Upper lobe of left lung (tissue), 6 donors: ENCODE results near the gene CTU1. TPM values are rescaled to one million over a fixed set of nuclear protein-coding genes. Genes with fewer than 3 reads are reported as not detected.

Source experiments
- ATAC-seq, 2 donors: fragments of 200-7000 bp; cut with Tn5 transposase; one replicate each; pipeline ENCODE4 v1.9.1; 2022; ENCODE audit warnings: mild to moderate bottlenecking in 2 of 2, moderate library complexity in 2 of 2; ENCODE audit not compliant: low FRiP score in 2 of 2
- DNase-seq, 2 donors: peaks; one replicate each; pipeline ENCODE4 v3.0.0-alpha.2; 2019 to 2020
- H3K27ac ChIP-seq, 4 donors: fragments of 200-600 bp; sonication (generic); one replicate each; pipeline ENCODE4 v1.5.1; 2016 to 2019
- H3K27me3 ChIP-seq, 4 donors: fragments of 200-600 bp; sonication (generic); one replicate each; pipeline ENCODE4 v1.5.1; 2017 to 2019
- H3K36me3 ChIP-seq, 4 donors: fragments of 200-600 bp; sonication (generic); one replicate each; pipeline ENCODE4 v1.5.1; 2016 to 2019
- H3K4me1 ChIP-seq, 4 donors: fragments of 200-600 bp; sonication (generic); one replicate each; pipeline ENCODE4 v1.5.1; 2018 to 2019
- H3K4me3 ChIP-seq, 4 donors: fragments of 200-600 bp; sonication (generic); one replicate each; pipeline ENCODE4 v1.5.1; 2017 to 2019; ENCODE audit warnings: mild to moderate bottlenecking in 2 of 4, moderate library complexity in 1 of 4
- H3K9me3 ChIP-seq, 4 donors: fragments of 200-600 bp; sonication (generic); one replicate each; pipeline ENCODE4 v1.5.1; 2018 to 2019
- EP300 ChIP-seq, 4 donors: sonication (generic); formaldehyde crosslinking; IDR thresholded peaks; one replicate each; pipeline ENCODE4 v1.5.1; 2017; ENCODE audit warnings: antibody characterized with exemption in 4 of 4, control low read depth in 2 of 4
- POLR2A ChIP-seq, 4 donors: fragments of 450-650 bp; IDR thresholded peaks; one replicate each; pipeline ENCODE4 v1.5.1; 2016 to 2017; ENCODE audit warnings: antibody characterized with exemption in 4 of 4, mild to moderate bottlenecking in 2 of 4
- POLR2AphosphoS5 ChIP-seq, 2 donors: sonication (generic); formaldehyde crosslinking; IDR thresholded peaks; one replicate each; pipeline ENCODE4 v1.5.1; 2017; ENCODE audit warnings: antibody characterized with exemption in 2 of 2
- WGBS, 2 donors: methylation state at CpG; one replicate each; pipeline ENCODE4 v1.1.5; 2017 to 2018; 5-methylcytosine and 5-hydroxymethylcytosine counted together
- total RNA-seq, 6 donors: library from RNA; depleted of rRNA in 4 of 6; stranded (reverse); fragments of >200 nt in 4 of 6; gene quantifications; one replicate each; pipeline versions ENCODE4 v1.1.0 to v1.2.1, GENCODE V29; 2016 to 2021
- TF ChIP-seq, protein P1 (sequence below), 6 experiments: fragments of 450-650 bp in 4 of 6; fragments of 200-600 bp in 2 of 6; sonication (generic) in 2 of 6; IDR thresholded peaks; one replicate each; pipeline ENCODE4 v1.5.1; 2016 to 2019; ENCODE audit warnings: antibody characterized with exemption in 6 of 6
- donor health status: DM: no; HTN: no; CAD: no; lungs with moderate emphysema.
- donor health status: DM: no; HTN: yes; CAD: no; lungs with severe emphysema.

The CTU1 gene
- total RNA-seq, 6 donors from 2014 or later, result 9.5 to 23.0 (median 15.1) TPM

DNA sequence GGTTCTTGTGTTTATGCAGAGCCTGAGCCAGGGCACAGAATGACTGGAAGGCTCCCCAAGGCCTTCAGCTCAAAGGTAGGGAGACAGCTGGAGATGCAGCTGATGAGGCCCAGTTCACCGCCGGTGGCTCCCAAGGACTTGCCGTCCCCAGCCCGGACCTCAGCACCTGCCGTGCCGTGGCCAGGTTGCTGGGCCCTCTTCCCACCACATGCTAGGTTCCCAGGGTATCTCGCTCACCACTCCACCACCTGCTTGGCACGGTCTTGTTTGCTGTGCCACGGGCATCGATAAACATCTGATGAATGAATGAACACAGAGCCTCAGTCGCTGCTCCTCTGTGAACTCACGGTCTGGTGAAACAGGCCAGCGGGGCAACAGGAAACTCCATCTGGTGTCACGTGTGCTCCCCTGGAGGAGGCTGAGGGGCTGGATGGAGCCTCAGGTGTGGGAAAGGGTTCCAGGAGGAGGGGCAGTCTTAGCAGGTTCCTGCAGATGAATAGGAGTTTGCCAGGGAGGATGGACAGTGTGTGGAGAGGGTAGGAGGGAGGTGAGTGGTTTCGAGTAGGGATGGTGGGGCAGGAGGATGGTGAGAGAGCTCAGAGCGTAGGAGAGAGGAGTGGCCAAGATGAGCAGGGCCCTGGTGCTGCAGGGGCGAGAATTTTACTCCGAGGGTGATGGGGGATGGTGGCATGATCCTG lies 21.9 kb downstream of the CTU1 start:
- Histone ChIP-seq H3K36me3 (no peaks in the 10 kb centered on the region), H3K4me3 (no peak overlapping the region), H3K9me3 (no peaks in the 10 kb centered on the region), H3K27me3 (no peaks in the 10 kb centered on the region), H3K4me1 (no peaks in the 10 kb centered on the region), H3K27ac (no peak overlapping the region)
- DNase-seq (no peak), ATAC-seq (no peak)
- TF ChIP-seq EP300 (IDR thresholded peaks at IDR 0.05) (no peak), POLR2A (IDR thresholded peaks at IDR 0.05) (no peak), POLR2AphosphoS5 (IDR thresholded peaks at IDR 0.05) (no peak)
- TF ChIP-seq, protein P1, sequence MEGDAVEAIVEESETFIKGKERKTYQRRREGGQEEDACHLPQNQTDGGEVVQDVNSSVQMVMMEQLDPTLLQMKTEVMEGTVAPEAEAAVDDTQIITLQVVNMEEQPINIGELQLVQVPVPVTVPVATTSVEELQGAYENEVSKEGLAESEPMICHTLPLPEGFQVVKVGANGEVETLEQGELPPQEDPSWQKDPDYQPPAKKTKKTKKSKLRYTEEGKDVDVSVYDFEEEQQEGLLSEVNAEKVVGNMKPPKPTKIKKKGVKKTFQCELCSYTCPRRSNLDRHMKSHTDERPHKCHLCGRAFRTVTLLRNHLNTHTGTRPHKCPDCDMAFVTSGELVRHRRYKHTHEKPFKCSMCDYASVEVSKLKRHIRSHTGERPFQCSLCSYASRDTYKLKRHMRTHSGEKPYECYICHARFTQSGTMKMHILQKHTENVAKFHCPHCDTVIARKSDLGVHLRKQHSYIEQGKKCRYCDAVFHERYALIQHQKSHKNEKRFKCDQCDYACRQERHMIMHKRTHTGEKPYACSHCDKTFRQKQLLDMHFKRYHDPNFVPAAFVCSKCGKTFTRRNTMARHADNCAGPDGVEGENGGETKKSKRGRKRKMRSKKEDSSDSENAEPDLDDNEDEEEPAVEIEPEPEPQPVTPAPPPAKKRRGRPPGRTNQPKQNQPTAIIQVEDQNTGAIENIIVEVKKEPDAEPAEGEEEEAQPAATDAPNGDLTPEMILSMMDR (IDR thresholded peaks at IDR 0.05), result no peak
- 85 to 86% methylated on average over 18 of the region's 18 CpGs for WGBS, 2 donors

DNA sequence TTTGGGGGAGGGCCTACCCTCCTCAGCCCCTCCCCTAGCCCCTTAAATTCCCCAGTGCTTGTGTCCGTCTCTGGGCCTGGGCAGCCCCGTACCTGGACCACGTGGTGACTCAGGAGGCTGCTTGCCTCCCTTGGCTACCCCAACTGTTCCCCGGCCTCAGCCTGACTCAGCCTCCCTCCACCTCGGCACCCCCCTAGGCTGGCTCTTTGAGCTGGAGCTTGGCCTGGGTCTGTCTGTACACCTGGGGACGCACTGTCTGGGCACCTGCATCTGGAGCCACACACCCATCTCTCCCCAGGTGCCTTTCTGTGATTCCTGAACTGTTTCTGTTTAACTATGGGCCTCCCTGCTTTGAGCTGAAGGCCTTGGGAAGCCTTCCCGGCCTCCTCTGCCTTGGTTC lies 23.7 kb downstream of the CTU1 start:
- 82 to 87% methylated on average over 7 of the region's 7 CpGs for WGBS, 2 donors
- H3K36me3 ChIP-seq, result no peaks in the 10 kb centered on the region
- H3K27me3 ChIP-seq, result no peaks in the 10 kb centered on the region
- TF ChIP-seq, protein P1 (IDR thresholded peaks at IDR 0.05), result no peak
- TF ChIP-seq EP300 (IDR thresholded peaks at IDR 0.05) (no peak), POLR2A (IDR thresholded peaks at IDR 0.05) (no peak), POLR2AphosphoS5 (IDR thresholded peaks at IDR 0.05) (no peak)
- no peak overlapping the region for H3K27ac ChIP-seq
- no peak overlapping the region for H3K4me3 ChIP-seq
- ATAC-seq (no peak), DNase-seq (no peak)
- H3K9me3 ChIP-seq, result no peaks in the 10 kb centered on the region
- H3K4me1 ChIP-seq, result no peaks in the 10 kb centered on the region

DNA sequence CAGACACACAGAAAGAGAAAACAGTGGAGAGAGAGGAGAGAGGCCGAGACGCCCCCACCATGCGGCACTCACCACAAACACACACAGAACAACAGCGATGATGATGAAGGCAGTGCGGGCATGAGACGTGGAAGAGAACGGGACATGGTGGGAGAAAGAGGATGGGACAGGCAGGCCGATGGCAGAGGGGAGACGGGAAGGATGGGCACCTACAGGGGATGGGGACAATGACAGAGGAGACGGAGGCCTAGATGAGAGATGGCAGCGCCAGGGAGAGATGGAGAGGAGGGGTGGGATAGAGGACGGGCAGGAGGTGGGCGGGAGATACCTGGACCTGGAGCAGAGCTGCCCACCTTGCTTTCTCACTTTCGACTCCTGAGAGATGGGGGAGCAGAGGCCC lies 24.4 kb downstream of the CTU1 start:
- Histone ChIP-seq H3K36me3 (no peaks in the 10 kb centered on the region), H3K27me3 (no peaks in the 10 kb centered on the region), H3K4me3 (no peak overlapping the region), H3K9me3 (no peaks in the 10 kb centered on the region), H3K4me1 (no peaks in the 10 kb centered on the region), H3K27ac (no peak overlapping the region)
- ATAC-seq (no peak), DNase-seq (no peak)
- WGBS, 2 donors, result 69 to 77% methylated on average over 14 of the region's 14 CpGs
- TF ChIP-seq EP300 (IDR thresholded peaks at IDR 0.05), result no peak
- no peak for TF ChIP-seq POLR2AphosphoS5 (IDR thresholded peaks at IDR 0.05)
- TF ChIP-seq POLR2A (IDR thresholded peaks at IDR 0.05), result no peak
- TF ChIP-seq, protein P1 (IDR thresholded peaks at IDR 0.05), result no peak

GRCh38 chr19:51083181-51083580 lies 25.0 kb downstream of the CTU1 start:
- DNase-seq (no peak), ATAC-seq (no peak)
- TF ChIP-seq POLR2A (IDR thresholded peaks at IDR 0.05) (no peak), POLR2AphosphoS5 (IDR thresholded peaks at IDR 0.05) (no peak), EP300 (IDR thresholded peaks at IDR 0.05) (no peak)
- TF ChIP-seq, protein P1 (IDR thresholded peaks at IDR 0.05), result no peak
- no peaks in the 10 kb centered on the region for H3K4me1 ChIP-seq
- WGBS, 2 donors, result 35 to 44% methylated on average over 4 of the region's 4 CpGs
- H3K36me3 ChIP-seq, result no peaks in the 10 kb centered on the region
- H3K27ac ChIP-seq, result no peak overlapping the region
- no peak overlapping the region for H3K4me3 ChIP-seq
- no peaks in the 10 kb centered on the region for H3K9me3 ChIP-seq
- no peaks in the 10 kb centered on the region for H3K27me3 ChIP-seq

DNA sequence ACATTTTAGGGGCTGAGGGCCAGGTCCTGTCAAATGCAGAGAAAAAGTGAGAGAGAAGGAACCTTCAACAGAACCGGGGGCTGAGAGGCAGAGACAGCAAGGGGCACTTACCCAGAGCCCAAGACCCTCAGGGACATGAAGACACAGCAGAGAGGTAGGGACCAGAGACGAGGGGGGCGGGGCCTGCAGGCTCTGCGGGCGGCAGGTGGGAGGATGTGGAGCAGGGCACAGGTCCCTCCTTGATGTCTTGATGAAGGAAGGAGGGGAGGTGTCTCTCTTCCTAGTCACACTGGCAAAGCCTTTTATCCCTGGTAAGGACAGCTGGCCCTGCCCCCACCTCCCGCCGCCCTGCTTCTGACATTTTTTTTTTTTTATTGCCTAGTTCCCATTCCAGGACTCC lies 25.6 kb downstream of the CTU1 start, which contains the start of gene KLK14:
TSS of gene KLK14 (minus strand) at position 277 of the 400 bp plus-strand sequence. CDS start at position 4, 273 bp downstream.
- DNase-seq (no peak), ATAC-seq (no peak)
- H3K27me3 ChIP-seq, result no peaks in the 10 kb centered on the region
- no peaks in the 10 kb centered on the region for H3K9me3 ChIP-seq
- 33 to 37% methylated on average over 7 of the region's 7 CpGs for WGBS, 2 donors
- no peak within 1 kb of the TSS for H3K4me3 ChIP-seq
- no peaks in the 10 kb centered on the region for H3K36me3 ChIP-seq
- TF ChIP-seq EP300 (IDR thresholded peaks at IDR 0.05) (no peak), POLR2AphosphoS5 (IDR thresholded peaks at IDR 0.05) (no peak), POLR2A (IDR thresholded peaks at IDR 0.05) (no peak)
- TF ChIP-seq, protein P1 (IDR thresholded peaks at IDR 0.05), result no peak
- H3K27ac ChIP-seq, result no peak within 1 kb of the TSS
- no peaks in the 10 kb centered on the region for H3K4me1 ChIP-seq
